MCF 10A (cell line): Measurements from ENCODE around the gene BCL11A. TPM values are rescaled to one million over a fixed set of nuclear protein-coding genes. Genes with fewer than 3 reads are reported as not detected.
"Not testable (repeated sequence)": the region's sequence is repeated elsewhere in the genome, so short reads cannot be mapped to it uniquely, and the experiment has no call there.

Source experiments
- BruUV-seq: library from RNA; stranded (reverse); fragments of 400-500 nt; replicated peaks from 2 replicates; lab custom pipeline; 2021; lab: Mats Ljungman, UMichigan
- CTCF ChIA-PET: fragments of 300-600 bp; sonication (Branson Sonifier 250); formaldehyde crosslinking; extraction: SDS; loops from one replicate; lab custom pipeline; 2021; ENCODE audit warnings: antibody characterized with exemption, inconsistent platforms; lab: Yijun Ruan, JAX
- POLR2A ChIA-PET: fragments of 300-600, 350-650 bp; sonication (Branson Sonifier 250); formaldehyde crosslinking; extraction: SDS; loops from one replicate; lab custom pipeline; 2020; ENCODE audit warnings: antibody characterized with exemption, inconsistent platforms; lab: Yijun Ruan, JAX
- DNase-seq: peaks from one replicate; pipeline ENCODE4 v3.0.0-alpha.2; 2018; ENCODE audit not compliant: unreplicated experiment
- H3K27ac Mint-ChIP-seq: one replicate; pipeline ENCODE4 v1.8.0; 2022; ENCODE audit warnings: mild to moderate bottlenecking, low read depth, mixed read lengths; ENCODE audit not compliant: unreplicated experiment
- H3K27me3 Mint-ChIP-seq: one replicate; pipeline ENCODE4 v1.8.0; 2022; ENCODE audit warnings: mixed read lengths; ENCODE audit not compliant: insufficient read depth, unreplicated experiment
- H3K36me3 Mint-ChIP-seq: one replicate; pipeline ENCODE4 v1.8.0; 2022; ENCODE audit warnings: mild to moderate bottlenecking, moderate library complexity, mixed read lengths; ENCODE audit not compliant: insufficient read depth, unreplicated experiment
- H3K4me1 Mint-ChIP-seq: one replicate; pipeline ENCODE4 v1.8.0; 2022; ENCODE audit warnings: mixed read lengths; ENCODE audit not compliant: insufficient read depth, unreplicated experiment
- H3K4me3 Mint-ChIP-seq: one replicate; pipeline ENCODE4 v1.8.0; 2022; ENCODE audit warnings: mild to moderate bottlenecking, moderate library complexity, mixed read lengths; ENCODE audit not compliant: unreplicated experiment
- H3K9me3 Mint-ChIP-seq: one replicate; pipeline ENCODE4 v1.8.0; 2022; ENCODE audit warnings: mixed read lengths; ENCODE audit not compliant: unreplicated experiment
- intact Hi-C: fragments of 100-400 bp; cut with micrococcal nuclease; formaldehyde crosslinking; loops from 2 replicates; pipeline ENCODE4 v1.14.1; 2022
- total RNA-seq: library from RNA; stranded (reverse); gene quantifications from 2 replicates; pipeline ENCODE4 v1.2.3, GENCODE V29; 2022
- TF ChIP-seq, protein P1 (sequence below): fragments of 200-600 bp; IDR thresholded peaks from one replicate; pipeline ENCODE4 v1.8.0; 2022; ENCODE audit warnings: antibody characterized with exemption, mild to moderate bottlenecking; ENCODE audit not compliant: unreplicated experiment

BCL11A gene
- total RNA-seq, 1 experiment from 2014 or later = 5.3 TPM

DNA sequence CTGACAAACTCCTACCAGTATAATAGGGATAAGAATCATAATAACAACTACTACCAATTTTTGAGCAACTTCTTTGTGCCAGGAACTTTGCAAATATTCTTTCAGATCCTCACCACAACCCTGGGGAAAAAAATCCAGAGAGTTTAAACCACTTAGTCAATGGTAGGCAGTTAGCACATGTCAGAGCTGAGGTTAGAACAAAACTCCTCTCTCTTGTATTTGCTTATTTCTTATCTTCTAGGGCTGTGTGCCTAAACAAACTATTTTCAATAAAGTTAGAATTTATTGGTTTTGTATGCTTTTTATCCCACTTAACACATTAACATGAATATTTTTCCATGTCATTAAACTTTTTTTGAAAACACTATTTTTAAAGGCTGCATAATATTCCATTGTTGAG is 127.1 kb downstream of the BCL11A start:
- POLR2A ChIA-PET = no interaction called here
- CTCF ChIA-PET = no interaction called here
- DNase-seq = no peak

DNA sequence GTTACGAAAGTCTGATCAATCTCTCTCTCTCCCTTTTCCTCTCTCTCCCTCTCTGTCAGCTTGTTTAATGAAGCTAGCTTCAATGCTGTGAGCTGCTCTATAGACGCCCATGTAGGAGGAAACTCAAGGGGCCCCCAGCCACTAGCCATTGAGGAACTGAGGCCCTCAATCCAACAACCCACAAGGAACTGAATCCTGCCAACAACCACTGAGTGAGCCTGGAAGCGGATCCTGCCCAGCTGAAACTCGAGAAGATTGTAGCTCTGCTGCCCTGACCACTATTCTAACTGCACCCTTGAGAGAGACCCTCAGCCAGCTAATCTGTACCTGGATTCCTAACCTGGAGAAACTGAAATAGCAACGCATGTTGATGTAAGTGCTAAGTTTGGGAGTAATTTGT is 129.2 kb downstream of the BCL11A start:
- no TSS peak for BruUV-seq
- no peak overlapping the region for H3K4me3 Mint-ChIP-seq
- no peaks in the 10 kb centered on the region for H3K9me3 Mint-ChIP-seq
- no peaks in the 10 kb centered on the region for H3K4me1 Mint-ChIP-seq
- H3K27me3 Mint-ChIP-seq = peaks cover 4% of the 10 kb centered on the region
- intact Hi-C loops = no loop called here
- POLR2A ChIA-PET = interaction anchor here (0.8 kb wide), 1 partner anchor 8 kb away, joined by 6 read pairs; no protein-coding TSS in a partner anchor
- TF ChIP-seq, protein P1, sequence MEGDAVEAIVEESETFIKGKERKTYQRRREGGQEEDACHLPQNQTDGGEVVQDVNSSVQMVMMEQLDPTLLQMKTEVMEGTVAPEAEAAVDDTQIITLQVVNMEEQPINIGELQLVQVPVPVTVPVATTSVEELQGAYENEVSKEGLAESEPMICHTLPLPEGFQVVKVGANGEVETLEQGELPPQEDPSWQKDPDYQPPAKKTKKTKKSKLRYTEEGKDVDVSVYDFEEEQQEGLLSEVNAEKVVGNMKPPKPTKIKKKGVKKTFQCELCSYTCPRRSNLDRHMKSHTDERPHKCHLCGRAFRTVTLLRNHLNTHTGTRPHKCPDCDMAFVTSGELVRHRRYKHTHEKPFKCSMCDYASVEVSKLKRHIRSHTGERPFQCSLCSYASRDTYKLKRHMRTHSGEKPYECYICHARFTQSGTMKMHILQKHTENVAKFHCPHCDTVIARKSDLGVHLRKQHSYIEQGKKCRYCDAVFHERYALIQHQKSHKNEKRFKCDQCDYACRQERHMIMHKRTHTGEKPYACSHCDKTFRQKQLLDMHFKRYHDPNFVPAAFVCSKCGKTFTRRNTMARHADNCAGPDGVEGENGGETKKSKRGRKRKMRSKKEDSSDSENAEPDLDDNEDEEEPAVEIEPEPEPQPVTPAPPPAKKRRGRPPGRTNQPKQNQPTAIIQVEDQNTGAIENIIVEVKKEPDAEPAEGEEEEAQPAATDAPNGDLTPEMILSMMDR = no peak
- CTCF ChIA-PET = no interaction called here
- no peaks in the 10 kb centered on the region for H3K36me3 Mint-ChIP-seq
- H3K27ac Mint-ChIP-seq = no peak overlapping the region
- no peak for DNase-seq

More for the DNA sequence above, 127.1 kb downstream of the BCL11A start:
- TF ChIP-seq, protein P1 = no peak
- intact Hi-C loops = no loop called here
- H3K36me3 Mint-ChIP-seq = no peaks in the 10 kb centered on the region
- H3K27ac Mint-ChIP-seq = no peak overlapping the region
- no peaks in the 10 kb centered on the region for H3K9me3 Mint-ChIP-seq
- BruUV-seq = no TSS peak
- H3K4me3 Mint-ChIP-seq = no peak overlapping the region
- no peaks in the 10 kb centered on the region for H3K27me3 Mint-ChIP-seq
- no peaks in the 10 kb centered on the region for H3K4me1 Mint-ChIP-seq

DNA sequence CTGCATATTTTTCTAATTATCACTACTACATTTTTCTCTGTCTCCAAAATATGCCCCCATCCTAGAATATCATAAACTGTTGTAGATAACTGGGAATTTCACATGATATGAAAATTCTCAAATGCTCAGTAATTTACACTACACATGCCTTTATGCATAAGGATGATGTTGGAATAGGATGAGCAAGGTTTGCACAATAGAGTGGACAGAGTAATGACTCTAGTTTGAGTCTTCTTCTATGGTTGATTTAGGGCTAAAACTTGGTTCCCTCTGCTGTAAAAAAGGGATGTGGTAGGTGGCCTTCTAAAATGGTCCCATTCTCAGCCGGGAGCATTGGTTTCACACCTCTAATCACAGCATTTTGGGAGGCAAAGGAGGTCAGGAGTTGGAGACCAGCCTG is 129.9 kb downstream of the BCL11A start:
- Mint-ChIP-seq H3K4me1 (no peaks in the 10 kb centered on the region), H3K36me3 (no peaks in the 10 kb centered on the region), H3K27me3 (peaks cover 11% of the 10 kb centered on the region), H3K27ac (no peak overlapping the region), H3K4me3 (no peak overlapping the region), H3K9me3 (no peaks in the 10 kb centered on the region)
- POLR2A ChIA-PET = no interaction called here
- TF ChIP-seq, protein P1 = no peak
- CTCF ChIA-PET = no interaction called here
- DNase-seq = no peak
- no TSS peak for BruUV-seq
- intact Hi-C loops = no loop called here

DNA sequence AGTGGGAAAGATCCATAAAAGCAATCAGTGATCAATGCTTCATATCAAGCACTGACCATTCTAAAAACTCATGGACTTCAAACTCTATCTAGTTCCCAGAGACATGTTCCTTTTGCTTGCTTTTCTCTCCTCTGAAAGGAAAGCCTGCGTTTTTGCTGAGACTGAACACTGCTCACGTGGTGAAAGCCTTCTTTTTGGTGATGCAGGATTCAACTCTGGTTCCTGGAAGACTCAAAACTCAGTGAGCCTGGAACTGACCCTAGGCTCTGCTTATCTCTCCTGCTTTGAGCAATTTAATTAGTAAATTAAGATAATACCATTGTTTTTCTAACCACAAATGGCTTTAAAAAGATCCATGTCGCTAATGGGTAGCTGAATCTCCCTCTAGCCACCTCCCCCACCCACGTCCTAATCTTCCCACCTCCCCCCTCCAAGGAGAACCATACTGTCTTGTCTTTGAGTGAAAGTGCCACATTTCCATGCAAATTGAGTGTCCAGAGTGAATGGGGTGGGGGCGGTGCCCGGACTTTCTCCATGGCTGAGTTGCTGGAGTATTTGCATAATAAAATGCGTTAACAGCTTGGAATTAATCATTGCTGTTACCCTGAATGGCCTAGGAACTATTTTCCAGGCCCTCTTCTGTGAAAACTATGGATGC is 130.5 kb downstream of the BCL11A start:
- H3K27me3 Mint-ChIP-seq = peaks cover 16% of the 10 kb centered on the region
- intact Hi-C loops = no loop called here
- CTCF ChIA-PET = no interaction called here

DNA sequence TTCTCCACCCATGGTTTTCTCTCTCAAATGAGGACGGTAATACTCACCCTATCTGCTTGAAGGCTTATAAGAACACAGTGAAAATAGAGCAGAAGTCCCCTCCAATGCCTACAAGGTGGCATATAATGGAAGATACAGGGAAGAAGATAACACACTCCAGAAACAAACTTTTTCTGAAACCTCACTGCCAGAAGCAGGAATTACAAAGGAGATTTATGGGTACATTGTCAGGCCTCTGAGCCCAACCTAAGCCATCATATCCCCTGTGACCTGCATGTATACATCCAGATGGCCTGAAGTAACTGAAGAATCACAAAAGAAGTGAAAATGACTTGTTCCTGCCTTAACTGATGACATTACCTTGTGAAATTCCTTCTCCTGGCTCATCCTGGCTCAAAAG is 136.2 kb downstream of the BCL11A start:
- H3K27ac Mint-ChIP-seq, H3K4me1 Mint-ChIP-seq, H3K9me3 Mint-ChIP-seq, BruUV-seq, DNase-seq, H3K36me3 Mint-ChIP-seq, H3K4me3 Mint-ChIP-seq, intact Hi-C loops, POLR2A ChIA-PET: not testable (repeated sequence)
- peaks cover 16% of the 10 kb centered on the region for H3K27me3 Mint-ChIP-seq
- CTCF ChIA-PET = interaction anchor here (0.5 kb wide), 1 partner anchor 46 kb away, joined by 3 read pairs; no protein-coding TSS in a partner anchor

More for the DNA sequence above, 130.5 kb downstream of the BCL11A start:
- POLR2A ChIA-PET = no interaction called here
- DNase-seq = no peak
- TF ChIP-seq, protein P1 = no peak
- Mint-ChIP-seq H3K27ac (no peak overlapping the region), H3K9me3 (no peaks in the 10 kb centered on the region), H3K4me1 (no peaks in the 10 kb centered on the region), H3K36me3 (no peaks in the 10 kb centered on the region), H3K4me3 (no peak overlapping the region)
- no TSS peak for BruUV-seq
